CD4-positive, alpha-beta T cell treated with Interleukin-15 for 1 hour (primary cell): ENCODE data around the gene HSPA12B.

Experiments
- DNase-seq: peaks from one replicate; pipeline ENCODE4 v3.0.0-alpha.2; 2020

HSPA12B gene

DNA sequence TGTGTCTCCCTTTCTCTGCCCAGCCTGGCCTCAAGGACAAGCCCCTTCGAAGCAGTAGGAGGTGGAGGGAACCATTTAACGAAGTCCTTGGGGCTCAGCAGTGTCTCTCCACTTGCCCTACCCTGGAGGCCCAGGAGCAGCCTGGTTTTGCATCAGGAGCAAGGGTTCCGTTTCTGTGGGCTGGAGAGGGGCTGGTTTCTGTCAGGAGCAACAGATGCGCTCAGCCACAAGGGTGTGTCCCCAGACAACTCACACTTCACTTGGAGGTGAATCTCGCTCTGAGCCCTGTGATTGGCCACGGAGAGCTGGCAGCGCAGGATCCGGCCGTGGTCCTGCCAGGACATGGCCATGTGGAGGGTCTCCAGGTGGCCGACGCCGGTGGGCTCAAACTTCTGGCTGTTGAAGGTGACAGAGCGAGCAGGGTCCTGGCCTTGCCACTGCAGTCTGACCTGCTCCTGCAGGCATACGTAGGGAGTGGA lies 27.0 kb upstream of the HSPA12B start:
- no peak for DNase-seq

- no peak for DNase-seq
Measured at GRCh38 chr20:3705970-3706739, 26.3 kb upstream of the HSPA12B start.

DNA sequence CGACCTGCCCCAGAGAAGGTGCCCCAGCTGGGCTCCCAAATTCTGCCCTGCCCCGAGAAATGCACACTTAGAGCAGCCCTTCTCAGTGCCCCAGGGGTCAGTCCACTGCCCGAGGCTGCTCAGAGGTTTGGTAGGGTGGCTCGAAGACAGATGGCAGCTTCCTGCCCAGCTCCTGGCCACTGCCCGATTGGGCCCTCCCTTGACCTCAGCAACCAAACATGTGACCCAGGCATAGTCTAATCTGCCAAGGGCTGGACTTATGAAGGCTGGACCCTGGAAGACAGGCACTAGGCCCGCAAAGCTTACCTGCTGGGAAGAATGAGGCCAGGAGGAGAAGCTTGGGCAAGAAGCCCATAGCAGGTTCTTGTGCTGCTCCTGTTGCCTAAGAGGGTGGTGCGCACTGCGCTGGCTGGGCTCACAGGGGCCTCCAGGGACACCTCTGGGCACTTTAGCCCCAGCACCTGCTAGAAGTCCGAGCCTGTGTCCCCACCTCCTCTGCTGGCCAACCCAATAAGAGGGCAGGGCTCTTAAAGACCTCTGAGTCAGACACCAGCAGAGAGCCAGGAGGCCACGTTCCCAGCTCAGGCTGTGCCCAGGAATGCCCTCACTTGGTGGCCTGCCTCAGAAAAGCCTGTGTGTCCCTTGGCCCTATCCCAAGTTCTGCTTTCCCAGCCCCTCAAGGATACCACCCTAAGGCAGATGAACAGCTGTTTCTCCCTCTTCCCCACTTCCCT lies 25.5 kb upstream of the HSPA12B start:
- no peak for DNase-seq

DNA sequence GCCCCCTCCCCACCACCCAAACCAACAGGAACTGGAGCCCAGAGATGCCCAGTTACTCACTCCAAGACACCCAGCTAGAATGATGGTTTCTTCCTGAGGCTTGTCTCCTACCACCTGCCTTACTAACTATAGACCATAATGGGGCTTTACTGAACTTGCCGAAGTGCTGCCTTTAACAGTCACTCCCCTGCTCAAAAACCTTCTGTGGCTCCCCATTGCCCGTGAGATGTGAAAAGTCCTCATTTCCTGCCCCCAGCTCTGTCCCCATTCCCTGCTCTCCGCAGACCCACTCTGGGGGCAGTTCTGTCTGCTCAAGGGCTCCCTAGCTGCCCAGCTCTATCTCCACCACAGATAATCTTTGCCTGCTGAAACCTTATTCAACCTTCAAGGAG lies 25.0 kb upstream of the HSPA12B start:
- DNase-seq: no peak

DNA sequence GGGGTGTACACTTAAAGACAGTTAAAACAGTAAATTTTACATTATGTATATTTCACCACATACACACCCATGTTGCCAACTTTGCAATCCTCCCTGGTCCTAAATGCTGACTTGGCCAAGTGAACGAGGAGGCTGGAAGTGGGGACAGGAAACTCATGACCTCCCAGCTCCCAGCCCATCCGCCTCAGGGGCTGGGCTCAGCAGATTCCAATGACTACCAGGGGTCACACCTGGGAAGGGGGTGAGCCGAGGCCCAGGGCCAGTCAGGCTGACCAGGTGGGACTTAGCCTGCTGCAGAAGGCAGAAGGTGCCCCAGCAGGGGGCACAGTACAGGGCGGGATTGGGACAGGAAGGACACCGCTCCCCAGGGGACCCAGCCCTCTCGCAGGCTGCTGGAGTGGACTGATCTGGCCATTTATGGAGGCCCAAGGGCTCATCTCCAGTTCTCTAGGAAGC lies 22.4 kb upstream of the HSPA12B start:
- DNase-seq: no peak

- DNase-seq: peak; percentile 48
Measured at GRCh38 chr20:3710703-3711483, 21.6 kb upstream of the HSPA12B start.

GRCh38 chr20:3711484-3711941 lies 21.0 kb upstream of the HSPA12B start:
- no peak for DNase-seq

- peak; percentile 69 for DNase-seq
Measured at GRCh38 chr20:3712279-3712873, 20.1 kb upstream of the HSPA12B start, which contains the start of gene SIGLEC1. Gene SIGLEC1 (minus strand): TSS chr20:3712600. CDS start chr20:3707128, 5,472 bp downstream.

- DNase-seq: peak; percentile 29
Measured at GRCh38 chr20:3714092-3714491, 18.4 kb upstream of the HSPA12B start.

DNA sequence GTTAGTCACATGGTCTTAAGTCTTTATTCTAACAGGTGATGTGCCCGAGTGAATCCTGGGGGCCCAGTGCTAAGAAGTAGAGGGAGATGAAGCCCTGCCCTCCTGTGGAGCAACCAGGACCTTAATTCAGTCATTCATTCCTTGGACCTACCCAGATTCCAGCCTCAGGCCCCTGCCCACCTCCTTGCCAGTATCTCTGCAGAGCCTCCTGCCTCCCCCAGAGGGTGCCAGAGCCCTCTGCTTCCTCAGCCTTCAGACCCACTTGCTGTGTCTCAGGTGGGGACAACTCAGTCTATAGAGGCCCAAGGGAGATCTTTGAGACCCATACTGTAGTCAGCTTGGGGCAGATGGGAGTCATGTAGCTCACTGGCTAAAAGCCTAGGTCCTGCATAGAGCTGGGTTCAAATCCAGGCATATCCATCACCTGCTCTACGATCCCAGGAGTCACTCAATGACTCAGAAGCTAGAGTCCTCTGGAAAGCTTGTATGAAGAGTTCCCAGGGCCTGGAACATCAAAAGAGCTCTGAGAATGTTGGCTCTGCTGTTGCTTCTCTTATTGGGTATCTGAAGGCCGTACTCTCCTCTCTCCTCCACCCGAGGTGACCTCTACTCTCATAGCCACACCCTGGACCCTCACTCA lies 16.2 kb upstream of the HSPA12B start:
- DNase-seq: no peak

DNA sequence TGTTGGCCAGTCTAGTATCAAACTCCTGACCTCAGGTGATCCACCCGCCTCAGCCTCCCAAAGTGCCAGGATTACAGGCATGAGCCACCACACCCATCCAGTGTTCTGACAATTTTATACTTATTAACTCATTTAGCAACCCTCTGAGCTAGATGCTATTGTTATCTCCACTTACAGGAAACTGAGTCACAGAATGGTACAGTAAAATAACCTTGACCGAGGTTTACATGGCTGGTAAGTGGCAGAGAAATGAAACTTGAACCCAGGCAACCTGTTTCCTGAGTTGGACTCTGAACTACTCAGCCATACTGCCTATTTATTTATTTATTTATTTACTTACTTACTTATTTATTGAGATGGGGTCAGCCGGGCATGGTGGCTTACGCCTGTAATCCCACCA lies 13.4 kb upstream of the HSPA12B start:
- DNase-seq: no peak

GRCh38 chr20:3720068-3720467 lies 12.4 kb upstream of the HSPA12B start:
- DNase-seq: no peak

DNA sequence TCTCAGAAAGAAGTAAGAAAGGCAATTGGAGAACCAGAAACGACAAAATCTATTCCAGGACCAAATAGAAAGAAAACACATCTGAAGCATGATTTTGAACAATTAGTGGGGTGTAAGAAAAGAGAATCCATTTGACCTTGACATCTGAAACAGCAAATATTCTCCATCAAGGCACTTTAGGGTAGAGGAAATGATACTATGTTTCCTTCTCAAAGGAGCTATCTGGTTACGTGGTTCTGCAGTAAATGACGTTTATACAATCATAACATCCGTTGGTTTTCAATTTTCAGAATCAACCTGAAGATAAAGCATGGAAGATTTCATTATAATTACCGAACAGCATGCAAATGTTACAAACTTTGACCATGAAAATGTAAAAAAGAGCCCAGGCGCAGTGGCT lies 11.9 kb upstream of the HSPA12B start:
- no peak for DNase-seq

- no peak for DNase-seq
Measured at GRCh38 chr20:3721912-3722311, 10.6 kb upstream of the HSPA12B start.

DNA sequence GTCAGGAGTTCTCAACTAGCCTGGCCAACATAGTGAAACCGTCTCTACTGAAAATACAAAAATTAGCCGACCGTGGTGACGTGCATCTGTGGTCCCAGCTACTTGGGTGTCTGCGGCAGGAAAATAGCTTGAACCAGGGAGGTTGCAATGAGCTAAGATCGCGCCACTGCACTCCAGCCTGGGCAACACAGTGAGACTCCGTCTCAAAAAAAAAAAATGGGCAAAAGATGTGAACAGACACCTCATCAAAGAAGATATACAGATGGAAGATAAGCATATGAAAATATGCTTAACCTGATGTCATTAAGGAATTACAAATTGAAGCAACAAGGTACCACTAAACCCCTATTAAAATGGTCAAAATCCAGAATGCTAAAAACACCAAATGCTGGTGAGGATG lies 9.2 kb upstream of the HSPA12B start:
- DNase-seq: no peak

DNA sequence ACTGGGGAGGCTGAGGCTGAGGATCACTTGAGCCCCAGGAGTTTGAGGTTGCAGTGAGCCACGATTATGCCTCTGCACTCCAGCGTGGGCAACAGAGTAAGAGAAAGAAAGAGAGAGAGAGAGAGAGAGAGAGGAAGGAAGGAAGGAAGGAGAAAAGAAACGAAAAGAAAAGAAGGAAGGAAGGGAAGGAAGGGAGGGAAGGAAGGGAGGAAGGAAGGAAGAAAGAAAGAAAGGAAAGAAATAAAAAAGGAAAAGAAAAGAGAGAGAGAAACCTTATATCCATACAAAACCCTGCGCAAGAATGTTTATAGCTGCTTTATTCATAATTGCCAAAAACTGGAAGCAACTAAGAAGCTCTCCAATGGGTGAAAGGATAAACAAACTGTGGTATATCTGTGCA lies 8.1 kb upstream of the HSPA12B start:
- DNase-seq: no peak

DNA sequence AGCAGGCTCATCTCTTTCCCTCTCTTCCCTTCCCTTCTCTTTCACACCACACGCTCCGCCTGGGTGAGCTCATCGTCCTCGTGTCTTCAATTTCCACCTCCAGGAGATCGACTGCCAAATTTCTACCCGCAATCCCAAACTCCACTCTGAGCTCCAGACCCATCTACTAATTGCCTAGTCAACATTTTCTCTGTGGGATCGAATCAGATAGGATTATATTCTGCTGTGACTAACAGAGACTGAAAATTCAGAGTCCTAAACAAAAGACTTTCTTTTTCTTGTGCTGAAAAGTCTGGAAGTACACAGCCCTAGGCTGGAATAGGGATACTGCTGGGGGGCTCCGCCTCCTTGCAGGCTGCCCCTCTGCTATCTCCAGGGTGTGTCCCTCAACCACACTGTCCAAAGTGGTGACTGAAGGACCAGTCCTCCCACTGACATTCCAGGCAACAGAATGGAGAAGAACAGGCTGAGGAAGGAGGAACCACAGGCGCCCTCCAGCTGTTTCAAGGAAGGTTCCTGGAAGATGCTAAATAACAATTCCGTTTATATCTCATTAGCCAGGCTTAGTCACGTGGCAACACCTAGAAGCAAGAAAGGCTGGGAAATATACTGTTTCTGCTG lies 5.0 kb upstream of the HSPA12B start:
- no peak for DNase-seq

- DNase-seq: no peak
Measured at GRCh38 chr20:3728354-3728753, 4.1 kb upstream of the HSPA12B start.

GRCh38 chr20:3728876-3729275 lies 3.6 kb upstream of the HSPA12B start:
- no peak for DNase-seq

GRCh38 chr20:3729378-3729777 lies 3.1 kb upstream of the HSPA12B start:
- DNase-seq: no peak

DNA sequence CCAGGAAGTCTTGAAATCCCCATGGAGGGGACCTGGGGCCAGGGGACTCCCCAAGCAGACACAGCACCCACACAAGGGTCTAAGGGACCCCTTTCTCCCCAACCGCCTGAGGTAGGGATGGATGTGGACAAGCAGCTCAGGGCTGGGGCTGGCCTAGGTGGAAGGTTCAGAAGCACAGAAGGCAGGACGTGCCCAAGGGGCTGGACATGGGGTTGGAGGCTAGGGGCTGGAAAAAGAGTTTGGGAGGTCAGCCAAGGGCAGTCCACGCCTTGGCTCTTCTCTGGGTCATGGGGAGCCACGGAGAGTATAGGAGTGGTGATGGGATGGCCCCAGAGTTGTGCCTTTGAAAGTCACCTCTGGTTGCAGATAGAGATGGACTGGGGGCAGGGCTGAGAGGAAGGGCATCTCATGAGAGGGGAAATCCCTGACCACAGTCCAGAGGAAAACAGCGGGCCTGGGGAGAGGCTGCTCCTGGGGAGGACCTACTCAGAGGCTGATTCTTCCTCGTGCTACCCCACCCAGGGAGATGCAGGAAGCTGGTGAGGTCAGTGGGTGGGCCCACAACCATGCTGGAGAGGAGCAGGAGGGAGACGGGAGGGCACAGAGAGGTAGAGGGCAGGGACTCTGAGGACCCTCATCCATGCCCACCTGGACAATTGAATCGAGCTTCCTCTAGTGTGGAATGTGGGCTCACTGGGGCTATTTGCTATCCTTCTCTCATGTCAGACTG lies 2.5 kb upstream of the HSPA12B start:
- DNase-seq: no peak
